Measurements from ENCODE around the gene PDPN.

PDPN gene

GRCh38 chr1:13617773-13618172 lies 34.1 kb downstream of the PDPN start:
- Histone ChIP-seq H3K36me3 (ENCODE audit: control insufficient read depth, insufficient read depth, low read length) (peaks cover 48% of the 10 kb centered on the region), H3K27ac (ENCODE audit: low read depth, low read length) (no peak overlapping the region), H3K4me3 (ENCODE audit: low read depth, low read length) (no peak overlapping the region), H3K27me3 (ENCODE audit: control insufficient read depth, insufficient read depth, low read length) (no peaks in the 10 kb centered on the region), H3K9ac (ENCODE audit: low read depth, low read length) (no peak overlapping the region), H3K9me3 (ENCODE audit: control insufficient read depth, insufficient read depth, low read length) (no peaks in the 10 kb centered on the region), H3K4me1 (ENCODE audit: control insufficient read depth, insufficient read depth, low read length) (peaks cover 10% of the 10 kb centered on the region)

DNA sequence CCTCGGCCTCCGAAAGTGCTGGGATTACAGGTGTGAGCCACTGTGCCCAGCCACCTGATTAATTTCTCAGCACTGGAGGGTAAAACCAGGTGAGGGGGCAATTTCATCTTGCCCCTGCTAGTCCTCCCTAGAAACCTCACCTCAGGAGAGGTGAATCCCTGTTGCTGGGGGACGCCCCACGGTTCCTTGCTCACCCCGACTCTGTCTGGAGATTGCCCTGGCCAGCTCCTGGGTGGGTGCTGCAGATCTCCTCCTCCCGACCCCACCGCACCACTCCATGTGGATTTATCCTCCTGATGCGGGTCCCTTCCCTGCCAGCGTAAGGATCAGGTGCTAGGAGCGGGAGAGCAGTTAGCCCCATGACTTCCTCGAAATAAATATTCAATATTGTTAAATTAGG lies 34.9 kb downstream of the PDPN start:
- H3K4me3 ChIP-seq (ENCODE audit: low read depth, low read length) = no peak overlapping the region
- H3K27me3 ChIP-seq (ENCODE audit: control insufficient read depth, insufficient read depth, low read length) = no peaks in the 10 kb centered on the region
- peaks cover 10% of the 10 kb centered on the region for H3K4me1 ChIP-seq (ENCODE audit: control insufficient read depth, insufficient read depth, low read length)
- H3K9me3 ChIP-seq (ENCODE audit: control insufficient read depth, insufficient read depth, low read length) = no peaks in the 10 kb centered on the region
- peaks cover 42% of the 10 kb centered on the region for H3K36me3 ChIP-seq (ENCODE audit: control insufficient read depth, insufficient read depth, low read length)
- H3K9ac ChIP-seq (ENCODE audit: low read depth, low read length) = no peak overlapping the region
- H3K27ac ChIP-seq (ENCODE audit: low read depth, low read length) = no peak overlapping the region

GRCh38 chr1:13619909-13620308 lies 36.3 kb downstream of the PDPN start:
- H3K9me3 ChIP-seq (ENCODE audit: control insufficient read depth, insufficient read depth, low read length) = no peaks in the 10 kb centered on the region
- H3K4me3 ChIP-seq (ENCODE audit: low read depth, low read length) = no peak overlapping the region
- H3K4me1 ChIP-seq (ENCODE audit: control insufficient read depth, insufficient read depth, low read length) = peaks cover 10% of the 10 kb centered on the region
- no peaks in the 10 kb centered on the region for H3K27me3 ChIP-seq (ENCODE audit: control insufficient read depth, insufficient read depth, low read length)
- H3K36me3 ChIP-seq (ENCODE audit: control insufficient read depth, insufficient read depth, low read length) = peaks cover 27% of the 10 kb centered on the region
- H3K9ac ChIP-seq (ENCODE audit: low read depth, low read length) = no peak overlapping the region
- H3K27ac ChIP-seq (ENCODE audit: low read depth, low read length) = no peak overlapping the region

- Histone ChIP-seq H3K27me3 (ENCODE audit: control insufficient read depth, insufficient read depth, low read length) (no peaks in the 10 kb centered on the region), H3K36me3 (ENCODE audit: control insufficient read depth, insufficient read depth, low read length) (peaks cover 20% of the 10 kb centered on the region), H3K9ac (ENCODE audit: low read depth, low read length) (no peak overlapping the region), H3K9me3 (ENCODE audit: control insufficient read depth, insufficient read depth, low read length) (no peaks in the 10 kb centered on the region), H3K4me1 (ENCODE audit: control insufficient read depth, insufficient read depth, low read length) (peaks cover 10% of the 10 kb centered on the region), H3K4me3 (ENCODE audit: low read depth, low read length) (no peak overlapping the region), H3K27ac (ENCODE audit: low read depth, low read length) (no peak overlapping the region)
Observed at GRCh38 chr1:13620825-13621224, 37.2 kb downstream of the PDPN start.

- H3K9me3 ChIP-seq (ENCODE audit: control insufficient read depth, insufficient read depth, low read length) = no peaks in the 10 kb centered on the region
- H3K9ac ChIP-seq (ENCODE audit: low read depth, low read length) = no peak overlapping the region
- H3K36me3 ChIP-seq (ENCODE audit: control insufficient read depth, insufficient read depth, low read length) = peaks cover 5% of the 10 kb centered on the region; the same call in 1 of the 2 replicates
- H3K4me3 ChIP-seq (ENCODE audit: low read depth, low read length) = no peak overlapping the region
- H3K4me1 ChIP-seq (ENCODE audit: control insufficient read depth, insufficient read depth, low read length) = peaks cover 10% of the 10 kb centered on the region
- no peaks in the 10 kb centered on the region for H3K27me3 ChIP-seq (ENCODE audit: control insufficient read depth, insufficient read depth, low read length)
- H3K27ac ChIP-seq (ENCODE audit: low read depth, low read length) = no peak overlapping the region
Observed at GRCh38 chr1:13622446-13622845, 38.8 kb downstream of the PDPN start.

DNA sequence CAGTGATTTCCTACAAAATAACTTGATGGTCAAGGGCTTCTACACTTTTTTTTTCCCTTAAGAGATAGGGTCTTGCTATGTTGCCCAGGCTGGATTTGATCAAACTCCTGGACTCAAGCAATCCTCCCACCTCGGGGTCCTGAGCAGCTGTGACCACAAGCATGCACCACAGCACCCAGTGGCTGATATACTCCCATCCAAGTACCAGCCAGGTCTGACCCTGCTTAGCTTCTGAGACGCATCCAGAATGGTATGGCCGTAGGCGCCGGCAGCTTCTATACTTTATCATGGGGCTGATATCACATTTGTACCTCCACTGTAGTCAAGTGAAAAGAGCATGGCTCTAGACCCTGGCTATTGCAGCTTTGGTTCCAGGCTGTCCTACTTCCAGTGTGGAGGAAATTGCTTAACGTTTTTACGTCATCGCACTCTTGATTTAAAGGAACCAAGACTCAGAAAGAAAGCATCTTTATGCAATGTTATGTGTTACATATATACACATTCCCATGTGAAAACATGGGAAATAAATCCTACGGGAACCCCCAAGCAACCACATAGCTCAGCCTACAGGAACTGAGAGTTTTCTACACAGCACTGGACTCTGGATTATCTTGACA lies 39.5 kb downstream of the PDPN start:
- Histone ChIP-seq H3K4me3 (ENCODE audit: low read depth, low read length) (no peak overlapping the region), H3K9ac (ENCODE audit: low read depth, low read length) (no peak overlapping the region), H3K9me3 (ENCODE audit: control insufficient read depth, insufficient read depth, low read length) (no peaks in the 10 kb centered on the region), H3K27me3 (ENCODE audit: control insufficient read depth, insufficient read depth, low read length) (no peaks in the 10 kb centered on the region), H3K4me1 (ENCODE audit: control insufficient read depth, insufficient read depth, low read length) (peaks cover 10% of the 10 kb centered on the region), H3K27ac (ENCODE audit: low read depth, low read length) (no peak overlapping the region), H3K36me3 (ENCODE audit: control insufficient read depth, insufficient read depth, low read length) (no peaks in the 10 kb centered on the region)

- H3K4me1 ChIP-seq (ENCODE audit: control insufficient read depth, insufficient read depth, low read length) = peaks cover 5% of the 10 kb centered on the region; the same call in 1 of the 2 replicates
- no peaks in the 10 kb centered on the region for H3K27me3 ChIP-seq (ENCODE audit: control insufficient read depth, insufficient read depth, low read length)
- H3K36me3 ChIP-seq (ENCODE audit: control insufficient read depth, insufficient read depth, low read length) = no peaks in the 10 kb centered on the region
- H3K4me3 ChIP-seq (ENCODE audit: low read depth, low read length) = no peak overlapping the region
- no peak overlapping the region for H3K9ac ChIP-seq (ENCODE audit: low read depth, low read length)
- no peak overlapping the region for H3K27ac ChIP-seq (ENCODE audit: low read depth, low read length)
- no peaks in the 10 kb centered on the region for H3K9me3 ChIP-seq (ENCODE audit: control insufficient read depth, insufficient read depth, low read length)
Observed at GRCh38 chr1:13624526-13624925, 40.9 kb downstream of the PDPN start.

- Histone ChIP-seq H3K36me3 (ENCODE audit: control insufficient read depth, insufficient read depth, low read length) (no peaks in the 10 kb centered on the region), H3K4me1 (ENCODE audit: control insufficient read depth, insufficient read depth, low read length) (no peaks in the 10 kb centered on the region), H3K27me3 (ENCODE audit: control insufficient read depth, insufficient read depth, low read length) (no peaks in the 10 kb centered on the region), H3K4me3 (ENCODE audit: low read depth, low read length) (no peak overlapping the region), H3K9ac (ENCODE audit: low read depth, low read length) (no peak overlapping the region), H3K9me3 (ENCODE audit: control insufficient read depth, insufficient read depth, low read length) (peaks cover 3% of the 10 kb centered on the region; the same call in 1 of the 2 replicates), H3K27ac (ENCODE audit: low read depth, low read length) (no peak overlapping the region)
Observed at GRCh38 chr1:13627127-13627526, 43.5 kb downstream of the PDPN start.

GRCh38 chr1:13628218-13628617 lies 44.6 kb downstream of the PDPN start:
- no peaks in the 10 kb centered on the region for H3K36me3 ChIP-seq (ENCODE audit: control insufficient read depth, insufficient read depth, low read length)
- H3K27me3 ChIP-seq (ENCODE audit: control insufficient read depth, insufficient read depth, low read length) = no peaks in the 10 kb centered on the region
- peaks cover 3% of the 10 kb centered on the region; the same call in 1 of the 2 replicates for H3K9me3 ChIP-seq (ENCODE audit: control insufficient read depth, insufficient read depth, low read length)
- H3K9ac ChIP-seq (ENCODE audit: low read depth, low read length) = no peak overlapping the region
- H3K27ac ChIP-seq (ENCODE audit: low read depth, low read length) = no peak overlapping the region
- H3K4me3 ChIP-seq (ENCODE audit: low read depth, low read length) = no peak overlapping the region
- H3K4me1 ChIP-seq (ENCODE audit: control insufficient read depth, insufficient read depth, low read length) = no peaks in the 10 kb centered on the region

DNA sequence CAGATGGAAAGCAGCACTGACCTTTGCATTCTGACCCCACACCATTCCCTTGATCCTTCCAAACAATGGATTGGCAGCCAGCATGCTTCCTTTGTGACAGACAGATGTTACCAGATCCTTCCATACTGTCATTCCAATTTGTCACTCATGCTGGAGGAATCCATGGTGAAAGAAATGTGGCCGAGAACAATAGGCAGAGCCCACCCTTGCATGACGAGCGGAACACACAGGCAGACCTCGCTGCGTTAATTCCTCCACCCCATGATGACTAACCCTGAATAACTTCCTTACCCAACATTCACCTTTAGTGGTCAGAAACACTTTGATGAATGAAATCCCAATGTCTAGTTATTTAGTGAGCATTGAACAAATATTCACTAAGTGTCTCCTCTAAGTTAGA lies 45.1 kb downstream of the PDPN start:
- no peaks in the 10 kb centered on the region for H3K27me3 ChIP-seq (ENCODE audit: control insufficient read depth, insufficient read depth, low read length)
- H3K36me3 ChIP-seq (ENCODE audit: control insufficient read depth, insufficient read depth, low read length) = no peaks in the 10 kb centered on the region
- no peak overlapping the region for H3K9ac ChIP-seq (ENCODE audit: low read depth, low read length)
- H3K4me3 ChIP-seq (ENCODE audit: low read depth, low read length) = no peak overlapping the region
- H3K9me3 ChIP-seq (ENCODE audit: control insufficient read depth, insufficient read depth, low read length) = peaks cover 7% of the 10 kb centered on the region
- H3K4me1 ChIP-seq (ENCODE audit: control insufficient read depth, insufficient read depth, low read length) = no peaks in the 10 kb centered on the region
- H3K27ac ChIP-seq (ENCODE audit: low read depth, low read length) = no peak overlapping the region

DNA sequence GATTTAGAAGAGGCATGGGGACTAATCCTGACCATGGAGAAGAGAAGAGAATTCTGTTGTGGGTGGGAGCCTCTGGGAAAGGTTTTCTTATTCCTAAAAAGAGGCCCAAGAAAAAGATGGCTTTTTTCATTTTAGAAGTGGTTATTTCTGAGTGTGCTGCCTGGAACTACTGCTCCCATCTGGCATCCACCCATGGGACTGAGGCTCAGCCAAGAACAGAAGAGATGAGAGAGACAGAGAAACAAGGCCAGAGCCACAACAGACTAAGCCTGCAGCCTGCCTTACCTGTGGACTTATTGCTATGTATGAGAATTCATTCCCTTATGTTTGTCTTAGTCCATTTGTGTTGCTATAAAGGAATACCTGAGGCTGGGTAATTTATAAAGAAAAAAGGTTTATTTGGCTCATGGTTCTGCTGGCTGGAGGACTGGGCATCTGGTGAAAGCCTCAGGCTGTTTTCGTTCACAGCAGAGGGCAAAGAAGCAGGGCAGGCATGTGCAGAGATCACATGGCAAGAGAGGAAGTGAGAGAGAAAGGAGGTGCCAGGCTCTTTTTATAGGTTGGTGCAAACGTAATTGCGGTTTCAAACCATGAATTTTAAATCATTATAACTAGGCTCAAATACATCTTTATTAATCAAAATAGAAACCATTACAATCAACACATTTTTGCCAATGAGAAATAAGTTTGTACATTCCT lies 58.8 kb downstream of the PDPN start:
- H3K4me3 ChIP-seq (ENCODE audit: low read depth, low read length) = no peak overlapping the region
- no peak overlapping the region for H3K9ac ChIP-seq (ENCODE audit: low read depth, low read length)
- H3K9me3 ChIP-seq (ENCODE audit: control insufficient read depth, insufficient read depth, low read length) = no peaks in the 10 kb centered on the region
- no peaks in the 10 kb centered on the region for H3K36me3 ChIP-seq (ENCODE audit: control insufficient read depth, insufficient read depth, low read length)
- no peaks in the 10 kb centered on the region for H3K27me3 ChIP-seq (ENCODE audit: control insufficient read depth, insufficient read depth, low read length)
- no peak overlapping the region for H3K27ac ChIP-seq (ENCODE audit: low read depth, low read length)
- no peaks in the 10 kb centered on the region for H3K4me1 ChIP-seq (ENCODE audit: control insufficient read depth, insufficient read depth, low read length)

Data from HUES48 (cell line).